C4-2B (cell line): Measurements from ENCODE around the gene RSPO1.
A peak's percentile ranks its signal among the peaks of the same experiment; 100 is the strongest.
"Not testable (repeated sequence)": the region's sequence is repeated elsewhere in the genome, so short reads cannot be mapped to it uniquely, and the experiment has no call there.

Experiments used
- H3K27ac ChIP-seq: fragments of 450-650 bp; 2 replicates; pipeline ENCODE4 v1.5.1; 2017
- CTCF ChIP-seq: fragments of 450-650 bp; conservative IDR thresholded peaks from 2 replicates; pipeline ENCODE4 v1.5.1; 2017; ENCODE audit warnings: mild to moderate bottlenecking
- ZFX ChIP-seq: fragments of 450-650 bp; IDR thresholded peaks from 2 replicates; pipeline ENCODE4 v1.6.1; 2017

RSPO1 gene

GRCh38 chr1:37602750-37603694, 31.7 kb downstream of the RSPO1 start:
- no peak for TF ChIP-seq ZFX
- TF ChIP-seq CTCF, result peak; percentile 88
- no peak overlapping the region for H3K27ac ChIP-seq

GRCh38 chr1:37601441-37601840, 33.3 kb downstream of the RSPO1 start:
- TF ChIP-seq ZFX (no peak), CTCF (no peak)
- H3K27ac ChIP-seq, result no peak overlapping the region

GRCh38 chr1:37599940-37600339, 34.8 kb downstream of the RSPO1 start:
- TF ChIP-seq ZFX (no peak), CTCF (no peak)
- H3K27ac ChIP-seq, result no peak overlapping the region

- no peak for TF ChIP-seq CTCF
- peak overlapping the region; percentile 88 for H3K27ac ChIP-seq
These were observed 38.5 kb downstream of the RSPO1 start for GRCh38 chr1:37596182-37596667.

- TF ChIP-seq CTCF (no peak), ZFX (no peak)
- peak within 1 kb of the TSS; percentile 88 for H3K27ac ChIP-seq
These were observed 39.1 kb downstream of the RSPO1 start, which contains the start of gene GNL2 for GRCh38 chr1:37595440-37596181. Gene GNL2 (minus strand): TSS chr1:37595937. CDS start chr1:37595822, 115 bp downstream.

GRCh38 chr1:37593726-37594125, 41.0 kb downstream of the RSPO1 start:
- TF ChIP-seq ZFX, result no peak
- no peak overlapping the region for H3K27ac ChIP-seq

- no peak overlapping the region for H3K27ac ChIP-seq
- no peak for TF ChIP-seq CTCF
- no peak for TF ChIP-seq ZFX
These were observed 45.8 kb downstream of the RSPO1 start for GRCh38 chr1:37588939-37589338.

GRCh38 chr1:37584544-37584943, 50.1 kb downstream of the RSPO1 start:
- H3K27ac ChIP-seq, result not testable (repeated sequence)
